Measurements from ENCODE around the gene BTBD9. TPM values are rescaled to one million over a fixed set of nuclear protein-coding genes. Genes with fewer than 3 reads are reported as not detected.

The BTBD9 gene
- total RNA-seq, 2 experiments from 2014 or later, result 6.2 to 6.4 TPM

DNA sequence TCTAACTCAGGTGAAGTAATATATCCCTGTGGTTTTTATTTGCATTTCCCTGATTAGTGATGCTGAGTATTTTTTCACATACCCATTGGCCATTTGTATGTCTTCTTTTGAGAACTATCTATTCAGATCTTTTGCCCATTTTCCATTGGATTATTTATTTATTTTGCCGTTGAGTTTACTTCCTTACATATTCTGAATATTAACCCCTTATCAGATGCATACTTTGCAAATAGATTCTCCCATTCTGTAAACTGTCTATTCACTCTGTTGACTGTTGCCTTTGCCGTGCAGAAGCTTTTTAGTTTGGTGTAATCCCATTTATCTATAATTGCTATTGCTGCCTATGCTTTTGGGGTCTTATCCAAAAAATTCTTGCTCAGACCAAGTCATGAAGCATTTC lies 336.9 kb downstream of the BTBD9 start:
- no peak overlapping the region for H3K4me3 Mint-ChIP-seq
- TF ChIP-seq, protein P1, sequence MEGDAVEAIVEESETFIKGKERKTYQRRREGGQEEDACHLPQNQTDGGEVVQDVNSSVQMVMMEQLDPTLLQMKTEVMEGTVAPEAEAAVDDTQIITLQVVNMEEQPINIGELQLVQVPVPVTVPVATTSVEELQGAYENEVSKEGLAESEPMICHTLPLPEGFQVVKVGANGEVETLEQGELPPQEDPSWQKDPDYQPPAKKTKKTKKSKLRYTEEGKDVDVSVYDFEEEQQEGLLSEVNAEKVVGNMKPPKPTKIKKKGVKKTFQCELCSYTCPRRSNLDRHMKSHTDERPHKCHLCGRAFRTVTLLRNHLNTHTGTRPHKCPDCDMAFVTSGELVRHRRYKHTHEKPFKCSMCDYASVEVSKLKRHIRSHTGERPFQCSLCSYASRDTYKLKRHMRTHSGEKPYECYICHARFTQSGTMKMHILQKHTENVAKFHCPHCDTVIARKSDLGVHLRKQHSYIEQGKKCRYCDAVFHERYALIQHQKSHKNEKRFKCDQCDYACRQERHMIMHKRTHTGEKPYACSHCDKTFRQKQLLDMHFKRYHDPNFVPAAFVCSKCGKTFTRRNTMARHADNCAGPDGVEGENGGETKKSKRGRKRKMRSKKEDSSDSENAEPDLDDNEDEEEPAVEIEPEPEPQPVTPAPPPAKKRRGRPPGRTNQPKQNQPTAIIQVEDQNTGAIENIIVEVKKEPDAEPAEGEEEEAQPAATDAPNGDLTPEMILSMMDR (IDR thresholded peaks at IDR 0.05), result no peak
- intact Hi-C loops (cut with micrococcal nuclease), result no loop called here
- peaks cover 5% of the 10 kb centered on the region for H3K9me3 Mint-ChIP-seq
- no peak overlapping the region for H3K27ac Mint-ChIP-seq
- ChIA-PET POLR2A (no interaction called here), CTCF (no interaction called here)
- DNase-seq (no peak), ATAC-seq (no peak)
- H3K4me1 Mint-ChIP-seq (ENCODE audit: low read depth), result peaks cover 8% of the 10 kb centered on the region
- no peaks in the 10 kb centered on the region for H3K27me3 Mint-ChIP-seq
- peaks cover 3% of the 10 kb centered on the region for H3K36me3 Mint-ChIP-seq (ENCODE audit: low read depth)

DNA sequence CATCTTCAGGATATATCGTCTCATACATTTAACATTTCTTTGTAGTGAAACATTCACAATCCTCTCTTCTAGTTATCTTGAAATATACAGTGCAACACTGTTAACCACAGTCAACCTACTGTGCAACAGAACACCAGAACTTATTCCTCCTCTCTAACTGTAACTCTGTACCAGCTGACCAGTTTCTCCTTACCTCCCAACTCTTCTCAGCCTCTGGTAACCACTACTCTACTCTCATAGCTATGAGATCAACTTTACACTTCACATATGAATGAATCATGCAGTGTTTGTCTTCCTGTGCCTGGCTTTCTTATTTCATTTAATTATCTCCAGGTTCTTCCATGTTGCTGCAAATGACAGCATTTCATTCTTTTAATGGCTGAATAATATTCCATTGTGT lies 337.6 kb downstream of the BTBD9 start:
- Mint-ChIP-seq H3K36me3 (ENCODE audit: low read depth) (peaks cover 5% of the 10 kb centered on the region), H3K9me3 (peaks cover 7% of the 10 kb centered on the region), H3K27ac (no peak overlapping the region), H3K4me3 (no peak overlapping the region), H3K4me1 (ENCODE audit: low read depth) (peaks cover 5% of the 10 kb centered on the region), H3K27me3 (no peaks in the 10 kb centered on the region)
- no peak for DNase-seq
- ATAC-seq, result no peak
- POLR2A ChIA-PET, result interaction anchor here (0.6 kb wide), 1 partner anchor 525 kb away, joined by 3 read pairs; no protein-coding TSS in a partner anchor
- TF ChIP-seq, protein P1 (IDR thresholded peaks at IDR 0.05), result no peak
- CTCF ChIA-PET, result no interaction called here
- intact Hi-C loops (cut with micrococcal nuclease), result no loop called here

DNA sequence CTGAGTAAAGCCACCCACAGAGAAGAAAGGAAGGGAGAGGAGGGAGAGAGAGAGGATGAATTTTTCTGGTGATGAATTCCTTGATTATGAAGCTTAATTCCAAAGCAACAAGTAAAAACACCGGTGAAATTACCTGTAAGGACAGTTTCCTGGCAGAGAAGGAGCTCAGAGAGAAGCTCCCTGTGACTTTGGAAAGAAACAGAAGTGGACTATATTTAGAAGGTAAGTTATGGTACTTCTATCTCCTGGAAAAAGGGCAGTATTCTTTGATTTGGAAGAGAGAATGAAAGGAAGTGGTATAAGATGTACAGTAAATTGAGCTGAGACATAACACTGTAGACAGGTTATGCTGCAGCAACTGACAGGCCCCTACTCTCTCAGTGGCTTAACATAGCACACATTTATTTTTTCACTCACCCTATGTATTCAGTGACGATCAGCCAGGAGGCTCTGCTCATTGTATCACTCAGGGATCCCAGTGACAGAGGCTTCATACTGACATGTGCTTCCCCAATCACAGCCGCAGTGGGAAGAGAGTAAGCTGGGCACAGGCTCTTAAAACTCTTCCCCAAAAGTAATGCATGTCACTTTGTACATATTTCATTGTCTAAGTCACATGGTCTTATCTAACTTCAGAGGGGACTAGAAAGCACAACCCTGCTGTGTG lies 349.5 kb downstream of the BTBD9 start:
- DNase-seq (no peak), ATAC-seq (no peak)
- CTCF ChIA-PET, result no interaction called here
- POLR2A ChIA-PET, result no interaction called here
- Mint-ChIP-seq H3K27ac (no peak overlapping the region), H3K27me3 (no peaks in the 10 kb centered on the region), H3K9me3 (peaks cover 5% of the 10 kb centered on the region), H3K36me3 (ENCODE audit: low read depth) (peaks cover 12% of the 10 kb centered on the region), H3K4me3 (no peak overlapping the region), H3K4me1 (ENCODE audit: low read depth) (no peaks in the 10 kb centered on the region)
- intact Hi-C loops (cut with micrococcal nuclease), result no loop called here
- TF ChIP-seq, protein P1 (IDR thresholded peaks at IDR 0.05), result no peak

DNA sequence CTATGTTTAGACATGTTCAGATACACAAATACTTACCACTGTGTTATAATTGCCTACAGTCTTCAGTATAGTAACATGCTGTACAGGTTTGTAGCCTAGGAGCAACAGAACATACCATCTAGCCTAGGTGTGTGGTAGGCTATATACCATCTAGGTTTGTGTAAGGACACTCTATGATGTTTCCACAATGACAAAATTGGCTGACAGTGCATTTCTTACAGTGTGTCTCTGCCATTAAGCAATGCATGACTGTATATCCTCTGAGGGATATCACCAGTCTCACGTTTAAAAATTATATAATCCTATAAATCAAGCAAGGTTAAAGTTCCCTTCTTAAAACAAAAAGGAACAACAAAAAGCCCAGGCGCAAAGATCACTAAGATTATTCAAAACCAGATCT lies 352.2 kb downstream of the BTBD9 start:
- POLR2A ChIA-PET, result no interaction called here
- TF ChIP-seq, protein P1 (IDR thresholded peaks at IDR 0.05), result no peak
- DNase-seq (no peak), ATAC-seq (no peak)
- intact Hi-C loops (cut with micrococcal nuclease), result no loop called here
- H3K4me3 Mint-ChIP-seq, result no peak overlapping the region
- H3K36me3 Mint-ChIP-seq (ENCODE audit: low read depth), result peaks cover 11% of the 10 kb centered on the region
- peaks cover 16% of the 10 kb centered on the region for H3K4me1 Mint-ChIP-seq (ENCODE audit: low read depth)
- CTCF ChIA-PET, result no interaction called here
- no peak overlapping the region for H3K27ac Mint-ChIP-seq
- no peaks in the 10 kb centered on the region for H3K27me3 Mint-ChIP-seq
- no peaks in the 10 kb centered on the region for H3K9me3 Mint-ChIP-seq

DNA sequence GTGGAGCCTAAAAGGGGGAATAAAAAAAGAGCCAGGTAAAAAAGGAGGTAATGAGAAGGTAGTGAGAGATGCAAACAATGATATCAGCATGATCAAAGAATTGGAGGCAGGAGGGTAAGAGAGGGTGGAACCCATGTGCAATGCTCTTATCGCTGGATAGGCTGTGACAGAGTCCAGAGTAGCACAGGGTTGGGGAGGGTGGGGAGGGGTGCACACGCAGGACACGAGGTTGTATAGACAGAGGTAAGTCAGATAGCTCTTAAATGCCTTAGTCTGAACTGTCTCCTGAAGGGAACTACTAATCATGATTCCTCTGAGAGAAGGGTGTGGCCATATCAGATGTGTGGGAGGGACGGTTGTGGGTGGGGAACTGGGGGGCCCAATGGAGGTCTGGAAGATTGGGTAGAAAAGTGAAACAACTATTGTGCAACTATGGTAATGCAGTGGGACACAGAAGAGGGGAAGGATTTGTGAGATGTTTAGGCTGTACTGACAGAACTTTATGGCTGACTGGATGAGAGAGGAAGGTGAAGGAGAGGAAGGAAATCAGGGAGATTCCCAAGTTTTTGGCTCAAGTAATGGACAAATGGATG lies 354.8 kb downstream of the BTBD9 start:
- H3K27me3 Mint-ChIP-seq, result no peaks in the 10 kb centered on the region
- no peak overlapping the region for H3K4me3 Mint-ChIP-seq
- ChIA-PET POLR2A (no interaction called here), CTCF (no interaction called here)
- H3K36me3 Mint-ChIP-seq (ENCODE audit: low read depth), result peaks cover 11% of the 10 kb centered on the region
- TF ChIP-seq, protein P1 (IDR thresholded peaks at IDR 0.05), result no peak
- H3K9me3 Mint-ChIP-seq, result no peaks in the 10 kb centered on the region
- ATAC-seq (no peak), DNase-seq (no peak)
- H3K27ac Mint-ChIP-seq, result peak overlapping the region; percentile 25
- intact Hi-C loops (cut with micrococcal nuclease), result no loop called here
- peaks cover 16% of the 10 kb centered on the region for H3K4me1 Mint-ChIP-seq (ENCODE audit: low read depth)
